HepG2 (cell line): Measurements from ENCODE around the gene DOLK. TPM values are rescaled to one million over a fixed set of nuclear protein-coding genes. Genes with fewer than 3 reads are reported as not detected.

Source experiments
- HDAC6 ChIP-seq: fragments of 200-600 bp; sonication (generic); IDR thresholded peaks from 2 replicates; pipeline ENCODE4 v1.7.0; 2017; ENCODE audit warnings: mild to moderate bottlenecking, antibody characterized with exemption, low read length, low read depth
- KDM5B ChIP-seq: sonication (generic); formaldehyde crosslinking; IDR thresholded peaks from 2 replicates; pipeline ENCODE4 v1.4.0; 2020; ENCODE audit warnings: missing genetic modification reagents, mild to moderate bottlenecking, borderline replicate concordance
- MTA3 ChIP-seq: sonication (generic); formaldehyde crosslinking; IDR thresholded peaks from 2 replicates; pipeline ENCODE4 v1.4.0; 2020; ENCODE audit warnings: missing genetic modification reagents
- NPAS2 ChIP-seq: sonication (generic); formaldehyde crosslinking; IDR thresholded peaks from 2 replicates; pipeline ENCODE4 v1.8.0; 2022; ENCODE audit warnings: mild to moderate bottlenecking, missing genetic modification reagents, borderline replicate concordance
- PRPF4 ChIP-seq: fragments of 200-400 bp; formaldehyde crosslinking; IDR thresholded peaks from 2 replicates; pipeline ENCODE4 v1.6.1; 2016; ENCODE audit warnings: low read length, low read depth; ENCODE audit not compliant: poor library complexity, severe bottlenecking
- SNAPC2 ChIP-seq: sonication (generic); formaldehyde crosslinking; IDR thresholded peaks from 2 replicates; pipeline ENCODE4 v1.8.1; 2022; ENCODE audit warnings: mild to moderate bottlenecking, missing genetic modification reagents
- STAT6 ChIP-seq: sonication (generic); formaldehyde crosslinking; IDR thresholded peaks from 2 replicates; pipeline ENCODE4 v1.4.0; 2020; ENCODE audit warnings: missing genetic modification reagents, mild to moderate bottlenecking, borderline replicate concordance
- ZBED4 ChIP-seq: sonication (generic); formaldehyde crosslinking; IDR thresholded peaks from 2 replicates; pipeline ENCODE4 v1.4.0; 2020; ENCODE audit warnings: missing genetic modification reagents, borderline replicate concordance
- ZNF44 ChIP-seq: sonication (generic); formaldehyde crosslinking; IDR thresholded peaks from 2 replicates; pipeline ENCODE4 v1.5.1; 2020; ENCODE audit warnings: mild to moderate bottlenecking, missing genetic modification reagents
- ZNF501 ChIP-seq: sonication (generic); formaldehyde crosslinking; IDR thresholded peaks from 2 replicates; pipeline ENCODE4 v1.5.1; 2020; ENCODE audit warnings: mild to moderate bottlenecking, moderate library complexity, missing genetic modification reagents
- polyA plus RNA-seq, 8 experiments: library from polyadenylated mRNA; depleted of rRNA in 3 of 8; stranded (reverse) in 7 of 8; unstranded in 1 of 8; fragments of >200 nt; fragmentation: Illumina TruSeq in 4 of 8; extraction: Trizol in 4 of 8; gene quantifications; 2 replicates each; pipeline versions ENCODE4 v1.2.1 to v1.2.3, GENCODE V29; 2011 to 2016; ENCODE audit warnings: low read depth in 4 of 8, missing spikeins in 1 of 8, mixed read lengths in 1 of 8; ENCODE audit not compliant: insufficient read depth in 1 of 8
- total RNA-seq, 5 experiments: library from RNA; depleted of rRNA; stranded (reverse); fragments of >200 nt; fragmentation: Illumina TruSeq; extraction: Trizol; gene quantifications; 2 replicates each; pipeline ENCODE4 v1.2.3, GENCODE V29; 2016; ENCODE audit warnings: low read depth in 1 of 5
- TF ChIP-seq, protein P1 (sequence below), 2 experiments: sonication (generic) in 1 of 2; formaldehyde crosslinking in 1 of 2; IDR thresholded peaks; 2 replicates each; pipeline versions ENCODE4 v1.5.1 to v1.6.1; 2011 to 2020; ENCODE audit warnings: borderline replicate concordance in 1 of 2, low read depth in 1 of 2, low read length in 1 of 2, mild to moderate bottlenecking in 1 of 2, missing genetic modification reagents in 1 of 2, moderate library complexity in 1 of 2
- TF ChIP-seq, protein P2 (sequence below): sonication (generic); formaldehyde crosslinking; IDR thresholded peaks from 2 replicates; pipeline ENCODE4 v1.4.0; 2020; ENCODE audit warnings: missing genetic modification reagents, mild to moderate bottlenecking, borderline replicate concordance
- TF ChIP-seq, protein P3 (sequence below): sonication (generic); formaldehyde crosslinking; IDR thresholded peaks from 2 replicates; pipeline ENCODE4 v1.5.0; 2020; ENCODE audit warnings: mild to moderate bottlenecking, missing genetic modification reagents, borderline replicate concordance

DOLK gene
- total and polyA plus RNA-seq, 2 of the 13 experiments (the other 11 are each of a cell fraction or from before 2014, with no cell fraction given) = 15.4 to 18.7 TPM

DNA sequence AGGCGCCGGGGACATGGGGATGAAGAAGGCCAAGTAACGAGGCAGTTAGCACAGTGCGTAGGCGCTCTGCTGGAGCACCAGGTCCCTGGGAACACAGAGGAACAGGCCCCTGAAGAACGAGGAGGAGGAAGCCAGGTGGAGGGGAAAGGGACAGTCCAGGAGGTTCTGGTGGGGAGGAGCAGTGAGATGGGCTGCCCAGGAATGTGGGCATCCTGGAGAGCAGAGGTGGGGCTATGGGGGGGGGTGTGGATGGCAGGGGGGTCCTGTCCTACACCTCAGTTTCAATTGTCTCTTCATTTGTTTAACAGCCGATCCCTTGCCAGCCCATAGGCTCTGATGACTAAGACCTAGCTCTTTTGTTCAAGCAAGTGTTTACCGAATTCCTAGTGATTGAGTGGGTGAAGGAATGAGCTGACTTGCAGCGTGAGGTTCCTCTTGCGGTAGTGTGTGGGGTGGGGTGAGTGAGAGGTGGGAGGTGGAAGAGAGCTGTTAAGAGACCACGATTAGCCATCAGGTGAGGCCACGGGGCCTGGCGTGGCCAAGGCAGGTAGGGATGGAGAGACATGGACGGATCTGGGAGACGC is 35.0 kb downstream of the DOLK start (continued):
- TF ChIP-seq, protein P1, sequence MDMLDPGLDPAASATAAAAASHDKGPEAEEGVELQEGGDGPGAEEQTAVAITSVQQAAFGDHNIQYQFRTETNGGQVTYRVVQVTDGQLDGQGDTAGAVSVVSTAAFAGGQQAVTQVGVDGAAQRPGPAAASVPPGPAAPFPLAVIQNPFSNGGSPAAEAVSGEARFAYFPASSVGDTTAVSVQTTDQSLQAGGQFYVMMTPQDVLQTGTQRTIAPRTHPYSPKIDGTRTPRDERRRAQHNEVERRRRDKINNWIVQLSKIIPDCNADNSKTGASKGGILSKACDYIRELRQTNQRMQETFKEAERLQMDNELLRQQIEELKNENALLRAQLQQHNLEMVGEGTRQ (IDR thresholded peaks at IDR 0.05; ENCODE audit: low read depth, low read length) = no peak
- TF ChIP-seq, protein P1 (CRISPR knock-in tag; IDR thresholded peaks at IDR 0.05; ENCODE audit: borderline replicate concordance) = no peak
- no peak for TF ChIP-seq ZNF501
- no peak for TF ChIP-seq KDM5B (CRISPR knock-in tag)
- TF ChIP-seq SNAPC2 = no peak
- no peak for TF ChIP-seq PRPF4
- TF ChIP-seq NPAS2 (CRISPR knock-in tag) = no peak
- TF ChIP-seq ZBED4 = no peak
- no peak for TF ChIP-seq ZNF44
- TF ChIP-seq, protein P2, sequence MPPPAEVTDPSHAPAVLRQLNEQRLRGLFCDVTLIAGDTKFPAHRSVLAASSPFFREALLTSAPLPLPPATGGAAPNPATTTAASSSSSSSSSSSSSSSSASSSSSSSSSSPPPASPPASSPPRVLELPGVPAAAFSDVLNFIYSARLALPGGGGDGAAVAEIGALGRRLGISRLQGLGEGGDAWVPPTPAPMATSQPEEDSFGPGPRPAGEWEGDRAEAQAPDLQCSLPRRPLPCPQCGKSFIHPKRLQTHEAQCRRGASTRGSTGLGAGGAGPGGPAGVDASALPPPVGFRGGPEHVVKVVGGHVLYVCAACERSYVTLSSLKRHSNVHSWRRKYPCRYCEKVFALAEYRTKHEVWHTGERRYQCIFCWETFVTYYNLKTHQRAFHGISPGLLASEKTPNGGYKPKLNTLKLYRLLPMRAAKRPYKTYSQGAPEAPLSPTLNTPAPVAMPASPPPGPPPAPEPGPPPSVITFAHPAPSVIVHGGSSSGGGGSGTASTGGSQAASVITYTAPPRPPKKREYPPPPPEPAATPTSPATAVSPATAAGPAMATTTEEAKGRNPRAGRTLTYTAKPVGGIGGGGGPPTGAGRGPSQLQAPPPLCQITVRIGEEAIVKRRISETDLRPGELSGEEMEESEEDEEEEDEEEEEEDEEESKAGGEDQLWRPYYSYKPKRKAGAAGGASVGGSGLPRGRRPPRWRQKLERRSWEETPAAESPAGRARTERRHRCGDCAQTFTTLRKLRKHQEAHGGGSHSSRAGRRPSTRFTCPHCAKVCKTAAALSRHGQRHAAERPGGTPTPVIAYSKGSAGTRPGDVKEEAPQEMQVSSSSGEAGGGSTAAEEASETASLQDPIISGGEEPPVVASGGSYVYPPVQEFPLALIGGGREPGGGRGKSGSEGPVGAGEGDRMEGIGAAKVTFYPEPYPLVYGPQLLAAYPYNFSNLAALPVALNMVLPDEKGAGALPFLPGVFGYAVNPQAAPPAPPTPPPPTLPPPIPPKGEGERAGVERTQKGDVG (CRISPR knock-in tag) = no peak; the same call in 1 of the 2 replicates
- TF ChIP-seq, protein P3, sequence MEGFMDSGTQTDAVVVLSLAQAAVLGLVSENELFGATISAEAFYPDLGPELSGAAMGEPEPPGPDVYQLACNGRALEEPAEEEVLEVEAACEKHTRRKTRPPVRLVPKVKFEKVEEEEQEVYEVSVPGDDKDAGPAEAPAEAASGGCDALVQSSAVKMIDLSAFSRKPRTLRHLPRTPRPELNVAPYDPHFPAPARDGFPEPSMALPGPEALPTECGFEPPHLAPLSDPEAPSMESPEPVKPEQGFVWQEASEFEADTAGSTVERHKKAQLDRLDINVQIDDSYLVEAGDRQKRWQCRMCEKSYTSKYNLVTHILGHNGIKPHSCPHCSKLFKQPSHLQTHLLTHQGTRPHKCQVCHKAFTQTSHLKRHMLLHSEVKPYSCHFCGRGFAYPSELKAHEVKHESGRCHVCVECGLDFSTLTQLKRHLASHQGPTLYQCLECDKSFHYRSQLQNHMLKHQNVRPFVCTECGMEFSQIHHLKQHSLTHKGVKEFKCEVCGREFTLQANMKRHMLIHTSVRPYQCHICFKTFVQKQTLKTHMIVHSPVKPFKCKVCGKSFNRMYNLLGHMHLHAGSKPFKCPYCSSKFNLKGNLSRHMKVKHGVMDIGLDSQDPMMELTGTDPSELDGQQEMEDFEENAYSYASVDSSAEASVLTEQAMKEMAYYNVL (CRISPR knock-in tag) = no peak
- no peak for TF ChIP-seq MTA3 (CRISPR knock-in tag)
- no peak for TF ChIP-seq HDAC6
- no peak for TF ChIP-seq STAT6 (CRISPR knock-in tag)
